ENCODE measurements around the gene ISOC1.

DNA sequence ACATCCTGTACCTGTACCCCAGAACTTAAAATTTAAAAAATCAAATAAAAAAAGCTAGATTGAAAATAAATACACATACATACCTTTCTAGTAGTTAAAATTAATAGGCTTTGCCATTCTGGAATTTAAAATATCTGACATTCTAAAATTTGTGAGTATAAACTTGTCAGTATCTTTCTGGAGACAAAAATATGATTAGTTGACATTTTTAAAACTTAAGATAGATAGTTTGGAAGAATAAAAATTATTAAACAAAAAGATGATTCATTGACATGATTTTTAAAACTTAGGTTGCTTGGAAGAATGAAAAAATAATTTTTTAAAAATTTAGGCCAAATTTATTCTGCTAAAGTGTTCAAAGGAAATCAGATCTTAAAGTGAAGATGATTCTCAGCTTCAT is 43.1 kb downstream of the ISOC1 start:
- TF ChIP-seq CTCF (conservative IDR thresholded peaks at IDR 0.05 in 1 of 2, IDR thresholded peaks at IDR 0.05 in 1 of 2; ENCODE audit: low read depth in 1 of 2, low read length in 2 of 2) (no peak), EZH2 (IDR thresholded peaks at IDR 0.05; ENCODE audit: low read length, missing control alignments) (no peak)
